Measurements from ENCODE around the gene TRIM17.

TRIM17 gene

DNA sequence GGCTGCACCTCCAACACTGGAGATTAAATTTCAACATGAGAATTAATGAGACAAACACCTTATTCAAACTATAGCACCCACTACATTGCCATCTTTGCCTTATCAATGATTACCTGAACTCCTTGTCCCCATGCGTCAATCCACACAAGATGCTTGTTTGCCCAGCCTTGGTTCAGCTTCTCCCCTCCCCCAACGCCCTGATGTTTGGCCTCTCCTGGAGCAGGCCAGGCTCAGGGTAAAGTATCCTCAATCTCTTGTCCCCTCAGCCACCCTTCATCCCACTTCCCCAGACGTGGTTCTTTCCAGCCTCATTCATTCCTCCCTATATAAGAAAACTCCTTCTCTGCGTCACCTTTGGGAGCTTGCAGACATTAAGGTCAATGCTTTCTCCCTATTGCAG is 11.8 kb upstream of the TRIM17 start:
- no peaks in the 10 kb centered on the region for H3K36me3 ChIP-seq (ENCODE audit: control insufficient read depth in 2 of 2, insufficient read depth in 1 of 2, low read length in 2 of 2)
- POLR2A ChIA-PET, result no interaction called here
- TF ChIP-seq, protein P1, sequence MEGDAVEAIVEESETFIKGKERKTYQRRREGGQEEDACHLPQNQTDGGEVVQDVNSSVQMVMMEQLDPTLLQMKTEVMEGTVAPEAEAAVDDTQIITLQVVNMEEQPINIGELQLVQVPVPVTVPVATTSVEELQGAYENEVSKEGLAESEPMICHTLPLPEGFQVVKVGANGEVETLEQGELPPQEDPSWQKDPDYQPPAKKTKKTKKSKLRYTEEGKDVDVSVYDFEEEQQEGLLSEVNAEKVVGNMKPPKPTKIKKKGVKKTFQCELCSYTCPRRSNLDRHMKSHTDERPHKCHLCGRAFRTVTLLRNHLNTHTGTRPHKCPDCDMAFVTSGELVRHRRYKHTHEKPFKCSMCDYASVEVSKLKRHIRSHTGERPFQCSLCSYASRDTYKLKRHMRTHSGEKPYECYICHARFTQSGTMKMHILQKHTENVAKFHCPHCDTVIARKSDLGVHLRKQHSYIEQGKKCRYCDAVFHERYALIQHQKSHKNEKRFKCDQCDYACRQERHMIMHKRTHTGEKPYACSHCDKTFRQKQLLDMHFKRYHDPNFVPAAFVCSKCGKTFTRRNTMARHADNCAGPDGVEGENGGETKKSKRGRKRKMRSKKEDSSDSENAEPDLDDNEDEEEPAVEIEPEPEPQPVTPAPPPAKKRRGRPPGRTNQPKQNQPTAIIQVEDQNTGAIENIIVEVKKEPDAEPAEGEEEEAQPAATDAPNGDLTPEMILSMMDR (tag by site-specific recombination; IDR thresholded peaks at IDR 0.05), result no peak
- TF ChIP-seq ZNF701 (tag by site-specific recombination; IDR thresholded peaks at IDR 0.05), result no peak
- TF ChIP-seq ZNF549 (tag by site-specific recombination; IDR thresholded peaks at IDR 0.05), result no peak
- TF ChIP-seq ZNF311 (tag by site-specific recombination; IDR thresholded peaks at IDR 0.05; ENCODE audit: borderline replicate concordance), result no peak
- TF ChIP-seq GLIS1 (tag by site-specific recombination; IDR thresholded peaks at IDR 0.05), result peak; percentile 26; the same call in 1 of the 2 replicates
- H3K4me3 ChIP-seq (ENCODE audit: low read depth, low read length), result no peak overlapping the region
- H3K9me3 ChIP-seq (ENCODE audit: control insufficient read depth, insufficient read depth, low read depth, low read length), result no peaks in the 10 kb centered on the region
- CTCF ChIA-PET, result no interaction called here
- H3K27ac ChIP-seq (ENCODE audit: extremely low read depth, low read depth, low read length), result no peak overlapping the region
- H3K4me1 ChIP-seq (ENCODE audit: control insufficient read depth, insufficient read depth, low read length), result peaks cover 6% of the 10 kb centered on the region; the same call in 1 of the 2 replicates

DNA sequence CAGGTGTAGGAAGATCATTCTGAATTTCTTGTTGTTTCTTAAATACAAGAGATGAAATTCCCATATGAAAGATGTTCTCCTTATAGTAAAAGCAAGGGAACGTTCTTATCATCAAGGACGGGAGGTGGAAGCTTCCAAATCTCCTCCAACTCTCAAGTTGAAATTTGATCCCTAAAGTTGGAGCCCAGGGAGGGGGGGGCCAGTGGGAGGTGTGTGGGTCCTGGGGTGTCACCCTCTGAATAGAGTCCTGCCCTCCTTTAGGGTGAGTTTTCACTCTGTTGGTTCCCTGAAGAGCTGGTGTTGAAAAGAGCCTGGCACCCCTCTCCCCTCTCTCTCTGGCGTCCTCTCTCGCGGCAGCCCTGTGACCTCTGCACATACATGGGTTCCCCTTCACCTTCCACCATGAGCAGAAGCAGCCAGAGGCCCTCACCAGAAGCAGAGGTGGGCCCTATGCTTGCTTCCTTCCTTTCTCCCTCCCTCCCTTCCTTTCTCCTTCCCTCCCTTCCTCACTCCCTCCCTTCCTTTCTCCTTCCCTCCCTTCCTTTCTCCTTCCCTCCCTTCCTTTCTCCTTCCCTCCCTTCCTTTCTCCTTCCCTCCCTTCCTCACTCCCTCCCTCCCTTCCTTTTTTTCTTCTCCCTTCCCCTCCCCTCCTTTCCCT is 10.0 kb upstream of the TRIM17 start:
- TF ChIP-seq PRDM1 (tag by site-specific recombination; IDR thresholded peaks at IDR 0.05), result peak; percentile 48; the same call in 1 of the 2 replicates
- peak; percentile 74 for TF ChIP-seq ZNF366 (tag by site-specific recombination; conservative IDR thresholded peaks at IDR 0.05)
- no peak for TF ChIP-seq ZNF792 (tag by site-specific recombination; IDR thresholded peaks at IDR 0.05)
- TF ChIP-seq, protein P2, sequence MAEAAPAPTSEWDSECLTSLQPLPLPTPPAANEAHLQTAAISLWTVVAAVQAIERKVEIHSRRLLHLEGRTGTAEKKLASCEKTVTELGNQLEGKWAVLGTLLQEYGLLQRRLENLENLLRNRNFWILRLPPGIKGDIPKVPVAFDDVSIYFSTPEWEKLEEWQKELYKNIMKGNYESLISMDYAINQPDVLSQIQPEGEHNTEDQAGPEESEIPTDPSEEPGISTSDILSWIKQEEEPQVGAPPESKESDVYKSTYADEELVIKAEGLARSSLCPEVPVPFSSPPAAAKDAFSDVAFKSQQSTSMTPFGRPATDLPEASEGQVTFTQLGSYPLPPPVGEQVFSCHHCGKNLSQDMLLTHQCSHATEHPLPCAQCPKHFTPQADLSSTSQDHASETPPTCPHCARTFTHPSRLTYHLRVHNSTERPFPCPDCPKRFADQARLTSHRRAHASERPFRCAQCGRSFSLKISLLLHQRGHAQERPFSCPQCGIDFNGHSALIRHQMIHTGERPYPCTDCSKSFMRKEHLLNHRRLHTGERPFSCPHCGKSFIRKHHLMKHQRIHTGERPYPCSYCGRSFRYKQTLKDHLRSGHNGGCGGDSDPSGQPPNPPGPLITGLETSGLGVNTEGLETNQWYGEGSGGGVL (tag by site-specific recombination; IDR thresholded peaks at IDR 0.05), result peak; percentile 47; the same call in 1 of the 2 replicates
- TF ChIP-seq, protein P3, sequence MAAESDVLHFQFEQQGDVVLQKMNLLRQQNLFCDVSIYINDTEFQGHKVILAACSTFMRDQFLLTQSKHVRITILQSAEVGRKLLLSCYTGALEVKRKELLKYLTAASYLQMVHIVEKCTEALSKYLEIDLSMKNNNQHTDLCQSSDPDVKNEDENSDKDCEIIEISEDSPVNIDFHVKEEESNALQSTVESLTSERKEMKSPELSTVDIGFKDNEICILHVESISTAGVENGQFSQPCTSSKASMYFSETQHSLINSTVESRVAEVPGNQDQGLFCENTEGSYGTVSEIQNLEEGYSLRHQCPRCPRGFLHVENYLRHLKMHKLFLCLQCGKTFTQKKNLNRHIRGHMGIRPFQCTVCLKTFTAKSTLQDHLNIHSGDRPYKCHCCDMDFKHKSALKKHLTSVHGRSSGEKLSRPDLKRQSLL (tag by site-specific recombination; IDR thresholded peaks at IDR 0.05), result no peak
- no peak for TF ChIP-seq WT1 (tag by site-specific recombination; IDR thresholded peaks at IDR 0.05)
- no peak for TF ChIP-seq ZEB2 (tag by site-specific recombination; IDR thresholded peaks at IDR 0.05)
- TF ChIP-seq, protein P4, sequence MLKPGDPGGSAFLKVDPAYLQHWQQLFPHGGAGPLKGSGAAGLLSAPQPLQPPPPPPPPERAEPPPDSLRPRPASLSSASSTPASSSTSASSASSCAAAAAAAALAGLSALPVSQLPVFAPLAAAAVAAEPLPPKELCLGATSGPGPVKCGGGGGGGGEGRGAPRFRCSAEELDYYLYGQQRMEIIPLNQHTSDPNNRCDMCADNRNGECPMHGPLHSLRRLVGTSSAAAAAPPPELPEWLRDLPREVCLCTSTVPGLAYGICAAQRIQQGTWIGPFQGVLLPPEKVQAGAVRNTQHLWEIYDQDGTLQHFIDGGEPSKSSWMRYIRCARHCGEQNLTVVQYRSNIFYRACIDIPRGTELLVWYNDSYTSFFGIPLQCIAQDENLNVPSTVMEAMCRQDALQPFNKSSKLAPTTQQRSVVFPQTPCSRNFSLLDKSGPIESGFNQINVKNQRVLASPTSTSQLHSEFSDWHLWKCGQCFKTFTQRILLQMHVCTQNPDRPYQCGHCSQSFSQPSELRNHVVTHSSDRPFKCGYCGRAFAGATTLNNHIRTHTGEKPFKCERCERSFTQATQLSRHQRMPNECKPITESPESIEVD (tag by site-specific recombination; IDR thresholded peaks at IDR 0.05), result no peak
- TF ChIP-seq, protein P5, sequence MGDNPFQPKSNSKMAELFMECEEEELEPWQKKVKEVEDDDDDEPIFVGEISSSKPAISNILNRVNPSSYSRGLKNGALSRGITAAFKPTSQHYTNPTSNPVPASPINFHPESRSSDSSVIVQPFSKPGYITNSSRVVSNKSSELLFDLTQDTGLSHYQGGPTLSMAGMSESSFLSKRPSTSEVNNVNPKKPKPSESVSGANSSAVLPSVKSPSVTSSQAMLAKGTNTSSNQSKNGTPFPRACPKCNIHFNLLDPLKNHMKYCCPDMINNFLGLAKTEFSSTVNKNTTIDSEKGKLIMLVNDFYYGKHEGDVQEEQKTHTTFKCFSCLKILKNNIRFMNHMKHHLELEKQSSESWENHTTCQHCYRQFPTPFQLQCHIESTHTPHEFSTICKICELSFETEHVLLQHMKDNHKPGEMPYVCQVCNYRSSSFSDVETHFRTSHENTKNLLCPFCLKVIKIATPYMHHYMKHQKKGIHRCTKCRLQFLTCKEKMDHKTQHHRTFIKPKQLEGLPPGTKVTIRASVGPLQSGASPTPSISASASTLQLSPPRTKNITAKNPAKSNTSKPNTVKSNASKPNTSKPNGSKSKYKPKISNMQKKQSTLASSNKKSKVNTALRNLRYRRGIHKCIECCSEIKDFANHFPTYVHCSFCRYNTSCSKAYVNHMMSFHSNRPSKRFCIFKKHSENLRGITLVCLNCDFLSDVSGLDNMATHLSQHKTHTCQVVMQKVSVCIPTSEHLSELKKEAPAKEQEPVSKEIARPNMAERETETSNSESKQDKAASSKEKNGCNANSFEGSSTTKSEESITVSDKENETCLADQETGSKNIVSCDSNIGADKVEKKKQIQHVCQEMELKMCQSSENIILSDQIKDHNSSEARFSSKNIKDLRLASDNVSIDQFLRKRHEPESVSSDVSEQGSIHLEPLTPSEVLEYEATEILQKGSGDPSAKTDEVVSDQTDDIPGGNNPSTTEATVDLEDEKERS (tag by site-specific recombination; IDR thresholded peaks at IDR 0.05), result no peak
- TF ChIP-seq ZFHX2 (tag by site-specific recombination; conservative IDR thresholded peaks at IDR 0.05), result no peak
- TF ChIP-seq, protein P6, sequence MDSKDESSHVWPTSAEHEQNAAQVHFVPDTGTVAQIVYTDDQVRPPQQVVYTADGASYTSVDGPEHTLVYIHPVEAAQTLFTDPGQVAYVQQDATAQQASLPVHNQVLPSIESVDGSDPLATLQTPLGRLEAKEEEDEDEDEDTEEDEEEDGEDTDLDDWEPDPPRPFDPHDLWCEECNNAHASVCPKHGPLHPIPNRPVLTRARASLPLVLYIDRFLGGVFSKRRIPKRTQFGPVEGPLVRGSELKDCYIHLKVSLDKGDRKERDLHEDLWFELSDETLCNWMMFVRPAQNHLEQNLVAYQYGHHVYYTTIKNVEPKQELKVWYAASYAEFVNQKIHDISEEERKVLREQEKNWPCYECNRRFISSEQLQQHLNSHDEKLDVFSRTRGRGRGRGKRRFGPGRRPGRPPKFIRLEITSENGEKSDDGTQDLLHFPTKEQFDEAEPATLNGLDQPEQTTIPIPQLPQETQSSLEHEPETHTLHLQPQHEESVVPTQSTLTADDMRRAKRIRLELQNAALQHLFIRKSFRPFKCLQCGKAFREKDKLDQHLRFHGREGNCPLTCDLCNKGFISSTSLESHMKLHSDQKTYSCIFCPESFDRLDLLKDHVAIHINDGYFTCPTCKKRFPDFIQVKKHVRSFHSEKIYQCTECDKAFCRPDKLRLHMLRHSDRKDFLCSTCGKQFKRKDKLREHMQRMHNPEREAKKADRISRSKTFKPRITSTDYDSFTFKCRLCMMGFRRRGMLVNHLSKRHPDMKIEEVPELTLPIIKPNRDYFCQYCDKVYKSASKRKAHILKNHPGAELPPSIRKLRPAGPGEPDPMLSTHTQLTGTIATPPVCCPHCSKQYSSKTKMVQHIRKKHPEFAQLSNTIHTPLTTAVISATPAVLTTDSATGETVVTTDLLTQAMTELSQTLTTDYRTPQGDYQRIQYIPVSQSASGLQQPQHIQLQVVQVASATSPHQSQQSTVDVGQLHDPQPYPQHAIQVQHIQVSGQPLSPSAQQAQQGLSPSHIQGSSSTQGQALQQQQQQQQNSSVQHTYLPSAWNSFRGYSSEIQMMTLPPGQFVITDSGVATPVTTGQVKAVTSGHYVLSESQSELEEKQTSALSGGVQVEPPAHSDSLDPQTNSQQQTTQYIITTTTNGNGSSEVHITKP (tag by site-specific recombination; IDR thresholded peaks at IDR 0.05), result peak; percentile 23; the same call in 1 of the 2 replicates
- no peaks in the 10 kb centered on the region for H3K36me3 ChIP-seq (ENCODE audit: control insufficient read depth in 2 of 2, insufficient read depth in 1 of 2, low read length in 2 of 2)
- H3K9me3 ChIP-seq (ENCODE audit: control insufficient read depth, insufficient read depth, low read depth, low read length), result no peaks in the 10 kb centered on the region
- ChIA-PET CTCF (interaction anchor here (0.6 to 0.7 kb wide), 2 partner anchors 33 to 668 kb away, joined by 3 to 6 read pairs; no protein-coding TSS in a partner anchor), POLR2A (no interaction called here)
- no peak overlapping the region for H3K4me3 ChIP-seq (ENCODE audit: low read depth, low read length)
- peaks cover 6% of the 10 kb centered on the region; the same call in 1 of the 2 replicates for H3K4me1 ChIP-seq (ENCODE audit: control insufficient read depth, insufficient read depth, low read length)
- no peak overlapping the region for H3K27ac ChIP-seq (ENCODE audit: extremely low read depth, low read depth, low read length)

All from HEK293 (cell line).